Measurements from ENCODE around the gene OPCML.

The OPCML gene

GRCh38 chr11:132746305-132746704 lies 786.0 kb downstream of the OPCML start:
- TF ChIP-seq CTCF (conservative IDR thresholded peaks at IDR 0.05; ENCODE audit: low read depth, low read length): no peak
- H2AFZ ChIP-seq (ENCODE audit: low read depth): no peak overlapping the region

GRCh38 chr11:132745306-132745705 lies 787.0 kb downstream of the OPCML start:
- Histone ChIP-seq H3K4me1 (ENCODE audit: low read depth, poor library complexity, severe bottlenecking) (no peaks in the 10 kb centered on the region), H3K27me3 (ENCODE audit: insufficient read depth, low read depth) (no peaks in the 10 kb centered on the region), H3K4me2 (no peak overlapping the region), H3K27ac (no peak overlapping the region), H4K20me1 (ENCODE audit: insufficient read depth) (no peaks in the 10 kb centered on the region), H3K79me2 (ENCODE audit: insufficient read depth, low read depth) (no peaks in the 10 kb centered on the region), H3K4me3 (IDR thresholded peaks at IDR 0.05; ENCODE audit: insufficient read depth, low read depth, low read length) (no peak overlapping the region), H3K9ac (no peak overlapping the region), H3K36me3 (ENCODE audit: insufficient read depth) (no peaks in the 10 kb centered on the region), H2AFZ (ENCODE audit: low read depth) (no peak overlapping the region)
- no peak for TF ChIP-seq CTCF (conservative IDR thresholded peaks at IDR 0.05; ENCODE audit: low read depth, low read length)

More at GRCh38 chr11:132746305-132746704, 786.0 kb downstream of the OPCML start:
- Histone ChIP-seq H3K79me2 (ENCODE audit: insufficient read depth, low read depth) (no peaks in the 10 kb centered on the region), H3K4me3 (IDR thresholded peaks at IDR 0.05; ENCODE audit: insufficient read depth, low read depth, low read length) (no peak overlapping the region), H3K9ac (no peak overlapping the region), H4K20me1 (ENCODE audit: insufficient read depth) (no peaks in the 10 kb centered on the region), H3K4me1 (ENCODE audit: low read depth, poor library complexity, severe bottlenecking) (no peaks in the 10 kb centered on the region), H3K27ac (no peak overlapping the region), H3K27me3 (ENCODE audit: insufficient read depth, low read depth) (no peaks in the 10 kb centered on the region), H3K4me2 (no peak overlapping the region), H3K36me3 (ENCODE audit: insufficient read depth) (no peaks in the 10 kb centered on the region)

GRCh38 chr11:132744771-132745170 lies 787.5 kb downstream of the OPCML start:
- no peak overlapping the region for H2AFZ ChIP-seq (ENCODE audit: low read depth)

GRCh38 chr11:132743601-132744000 lies 788.7 kb downstream of the OPCML start:
- Histone ChIP-seq H3K4me1 (ENCODE audit: low read depth, poor library complexity, severe bottlenecking) (no peaks in the 10 kb centered on the region), H3K4me2 (no peak overlapping the region), H3K79me2 (ENCODE audit: insufficient read depth, low read depth) (no peaks in the 10 kb centered on the region), H3K27me3 (ENCODE audit: insufficient read depth, low read depth) (no peaks in the 10 kb centered on the region), H3K36me3 (ENCODE audit: insufficient read depth) (no peaks in the 10 kb centered on the region), H3K27ac (no peak overlapping the region), H2AFZ (ENCODE audit: low read depth) (no peak overlapping the region), H4K20me1 (ENCODE audit: insufficient read depth) (no peaks in the 10 kb centered on the region), H3K9ac (no peak overlapping the region), H3K4me3 (IDR thresholded peaks at IDR 0.05; ENCODE audit: insufficient read depth, low read depth, low read length) (no peak overlapping the region)
- no peak for TF ChIP-seq CTCF (conservative IDR thresholded peaks at IDR 0.05; ENCODE audit: low read depth, low read length)

More at GRCh38 chr11:132744771-132745170, 787.5 kb downstream of the OPCML start:
- no peak for TF ChIP-seq CTCF (conservative IDR thresholded peaks at IDR 0.05; ENCODE audit: low read depth, low read length)
- no peaks in the 10 kb centered on the region for H3K27me3 ChIP-seq (ENCODE audit: insufficient read depth, low read depth)
- H3K4me3 ChIP-seq (IDR thresholded peaks at IDR 0.05; ENCODE audit: insufficient read depth, low read depth, low read length): no peak overlapping the region
- no peak overlapping the region for H3K27ac ChIP-seq
- H3K36me3 ChIP-seq (ENCODE audit: insufficient read depth): no peaks in the 10 kb centered on the region
- no peaks in the 10 kb centered on the region for H4K20me1 ChIP-seq (ENCODE audit: insufficient read depth)
- no peak overlapping the region for H3K4me2 ChIP-seq
- H3K4me1 ChIP-seq (ENCODE audit: low read depth, poor library complexity, severe bottlenecking): no peaks in the 10 kb centered on the region
- no peaks in the 10 kb centered on the region for H3K79me2 ChIP-seq (ENCODE audit: insufficient read depth, low read depth)
- no peak overlapping the region for H3K9ac ChIP-seq

All from KMS-11 (cell line).